DND-41 (cell line): ENCODE results near the gene RASSF7.

Experiments used
- CTCF ChIP-seq: IDR thresholded peaks from 2 replicates; pipeline ENCODE4 v1.5.1; 2012; ENCODE audit warnings: borderline replicate concordance, low read length, moderate library complexity, mild to moderate bottlenecking; ENCODE audit not compliant: poor library complexity, severe bottlenecking; ENCODE audit errors: extremely low read depth
- EZH2 ChIP-seq: IDR thresholded peaks from 3 replicates; pipeline ENCODE4 v1.6.1; 2012; ENCODE audit warnings: borderline replicate concordance, low read depth, mild to moderate bottlenecking, moderate library complexity, low read length, inconsistent platforms; ENCODE audit not compliant: severe bottlenecking

GRCh38 chr11:576811-577610 lies 16.2 kb downstream of the RASSF7 start:
- TF ChIP-seq CTCF = no peak
- no peak for TF ChIP-seq EZH2
